SH-SY5Y (cell line): ENCODE results near the gene TMPRSS12.

Experiments
- GATA2 ChIP-seq: IDR thresholded peaks from 2 replicates; pipeline ENCODE4 v1.6.1; 2011; ENCODE audit warnings: mild to moderate bottlenecking, low read depth, low read length
- GATA3 ChIP-seq: IDR thresholded peaks from 2 replicates; pipeline ENCODE4 v1.6.1; 2011; ENCODE audit warnings: low read depth, mild to moderate bottlenecking, low read length, moderate library complexity

GRCh38 chr12:50862316-50862715, 19.6 kb downstream of the TMPRSS12 start:
- TF ChIP-seq GATA2 (no peak), GATA3 (no peak)
